Measurements from ENCODE around the gene MYPN.

MYPN gene

DNA sequence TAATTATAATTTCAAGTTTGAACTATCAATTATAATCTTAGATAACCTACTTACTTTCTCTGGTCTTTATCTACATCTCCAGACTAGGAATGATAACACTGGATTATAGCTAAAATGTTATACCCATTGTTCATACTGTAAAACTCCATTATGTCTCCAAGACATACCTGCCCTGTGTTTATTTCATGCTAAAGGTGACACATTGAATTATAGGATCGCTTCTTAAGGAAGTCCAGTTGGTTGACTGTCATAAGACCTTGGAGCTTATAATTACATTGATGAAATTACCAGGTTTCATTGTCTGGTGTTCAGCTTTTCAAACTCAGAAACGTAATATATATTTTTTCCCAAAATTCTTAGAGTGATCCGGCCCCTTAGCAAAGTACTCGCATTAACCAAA lies 18.7 kb upstream of the MYPN start:
- no peak for DNase-seq (ENCODE audit: low read depth in 2 of 2)

DNA sequence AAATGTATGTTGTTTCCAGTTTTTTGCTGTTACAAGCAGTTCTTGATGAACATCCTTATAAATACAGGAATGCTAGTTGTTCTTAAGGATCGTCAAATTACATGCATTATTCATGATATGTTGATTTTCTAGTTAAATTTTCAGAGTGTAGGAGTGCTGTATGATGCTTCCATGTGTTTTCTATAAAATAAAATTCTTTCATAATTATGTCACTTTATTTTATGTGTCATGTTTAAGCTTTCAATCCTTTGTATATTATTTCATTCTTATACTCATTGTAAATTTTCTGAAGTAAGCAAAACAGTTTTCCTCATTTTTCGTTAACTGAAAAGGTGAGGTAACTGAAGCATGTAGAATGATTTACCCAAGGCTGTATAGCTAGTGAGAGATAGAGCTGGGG lies 16.8 kb upstream of the MYPN start:
- no peak for DNase-seq (ENCODE audit: low read depth in 2 of 2)

- no peak for DNase-seq (ENCODE audit: low read depth in 2 of 2)
These were observed 14.1 kb upstream of the MYPN start for GRCh38 chr10:68095153-68095552.

DNA sequence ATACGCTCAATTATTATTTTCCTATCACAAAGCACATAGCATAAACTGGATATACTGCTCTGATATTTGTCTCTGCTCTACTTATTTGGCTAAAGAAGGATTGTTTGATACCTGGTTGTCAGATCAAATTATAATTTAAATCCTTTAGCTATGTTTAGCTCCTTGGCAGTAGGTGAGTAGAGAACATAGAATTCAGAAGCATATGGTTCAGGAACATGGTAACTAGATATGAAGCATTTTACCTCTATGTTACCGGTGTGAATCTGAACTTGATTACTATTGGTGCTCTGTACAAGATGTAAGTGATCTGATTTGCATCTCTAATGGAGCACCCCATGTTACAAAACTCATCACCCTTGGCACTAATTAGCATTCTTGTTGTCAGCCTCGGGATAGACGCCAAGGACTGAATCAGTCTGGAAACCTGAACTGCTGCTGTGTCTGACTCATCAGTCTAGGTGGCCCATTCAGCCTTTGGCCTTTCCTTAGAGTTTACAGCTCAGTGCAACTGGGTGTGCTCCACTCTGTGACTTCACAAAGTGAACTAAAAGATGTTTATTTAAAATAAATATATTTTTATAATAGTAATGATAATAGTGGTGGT lies 12.3 kb upstream of the MYPN start:
- DNase-seq (ENCODE audit: low read depth in 2 of 2): no peak

- no peak for DNase-seq (ENCODE audit: low read depth in 2 of 2)
These were observed 9.6 kb upstream of the MYPN start for GRCh38 chr10:68099736-68100135.

- DNase-seq (ENCODE audit: low read depth in 2 of 2): no peak
These were observed 8.2 kb upstream of the MYPN start for GRCh38 chr10:68101066-68101465.

- no peak for DNase-seq (ENCODE audit: low read depth in 2 of 2)
These were observed 5.9 kb upstream of the MYPN start for GRCh38 chr10:68103261-68103878.

DNA sequence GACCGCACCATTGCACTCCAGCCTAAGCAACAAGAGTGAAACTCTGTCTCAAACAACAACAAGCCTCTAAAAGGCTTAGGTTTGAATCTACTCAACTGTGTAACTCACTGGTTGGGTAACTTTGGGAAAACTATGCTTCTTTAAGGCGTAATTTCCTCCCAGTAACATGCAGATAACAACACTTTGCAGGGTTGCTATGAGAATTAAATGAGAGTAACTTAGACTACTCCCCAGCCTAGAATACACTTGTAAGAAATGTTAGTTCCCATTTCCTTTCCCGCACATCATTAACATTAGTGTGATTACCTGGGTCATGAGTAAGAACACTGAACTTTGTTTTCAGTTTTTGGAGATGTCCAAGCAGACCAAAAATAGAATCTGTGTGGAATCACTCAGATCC lies 5.4 kb upstream of the MYPN start:
- DNase-seq (ENCODE audit: low read depth in 2 of 2): no peak

DNA sequence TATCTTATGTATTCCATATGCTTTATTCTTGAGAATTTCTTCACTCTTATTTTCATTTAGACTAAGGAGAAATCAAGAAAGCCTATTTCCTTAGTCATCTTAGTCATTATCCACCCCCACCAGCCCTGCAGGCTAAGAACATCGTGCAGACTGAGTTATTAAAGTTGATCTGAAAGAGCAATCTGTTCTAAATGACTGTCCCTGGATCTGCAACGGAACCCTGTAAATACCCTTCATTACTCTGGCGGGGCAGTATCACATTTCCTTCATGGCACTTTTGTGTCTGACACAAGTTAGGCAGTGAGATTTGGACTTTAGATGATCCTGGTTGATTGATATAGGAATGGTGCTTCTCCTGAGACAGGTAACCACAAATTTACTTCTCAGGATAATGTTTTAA lies 3.5 kb upstream of the MYPN start:
- DNase-seq (ENCODE audit: low read depth in 2 of 2): no peak

- no peak for DNase-seq (ENCODE audit: low read depth in 2 of 2)
These were observed 2.6 kb upstream of the MYPN start for GRCh38 chr10:68106656-68107055.

GRCh38 chr10:68107651-68108050 lies 1.6 kb upstream of the MYPN start:
- DNase-seq (ENCODE audit: low read depth in 2 of 2): no peak

- DNase-seq (ENCODE audit: low read depth in 2 of 2): no peak
These were observed 1.2 kb upstream of the MYPN start for GRCh38 chr10:68108051-68108450.

DNA sequence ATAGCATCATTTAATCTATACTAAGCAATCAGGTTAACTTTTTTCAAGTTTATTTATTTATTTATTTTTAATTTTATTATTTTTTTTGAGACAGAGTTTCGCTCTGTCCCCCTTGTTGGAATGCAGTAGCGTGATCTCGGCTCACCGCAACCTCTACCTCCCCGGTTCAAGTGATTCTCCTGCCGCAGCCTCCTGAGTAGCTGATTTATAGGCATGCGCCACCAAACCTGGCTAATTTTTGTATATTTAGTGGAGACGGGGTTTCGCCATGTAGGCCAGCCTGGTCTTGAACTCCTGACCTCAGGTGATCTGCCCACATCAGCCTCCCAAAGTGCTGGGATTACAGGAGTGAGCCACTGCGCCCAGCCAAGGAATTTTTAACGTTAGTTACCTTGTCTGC lies 635 bp upstream of the MYPN start:
- DNase-seq (ENCODE audit: low read depth in 2 of 2): no peak

- DNase-seq (ENCODE audit: low read depth in 2 of 2): no peak
These were observed 739 bp downstream of the MYPN start for GRCh38 chr10:68110027-68110426.

GRCh38 chr10:68111584-68111983 lies 2.3 kb downstream of the MYPN start:
- no peak for DNase-seq (ENCODE audit: low read depth in 2 of 2)

- DNase-seq (ENCODE audit: low read depth in 2 of 2): no peak
These were observed 3.5 kb downstream of the MYPN start for GRCh38 chr10:68112837-68113236.

DNA sequence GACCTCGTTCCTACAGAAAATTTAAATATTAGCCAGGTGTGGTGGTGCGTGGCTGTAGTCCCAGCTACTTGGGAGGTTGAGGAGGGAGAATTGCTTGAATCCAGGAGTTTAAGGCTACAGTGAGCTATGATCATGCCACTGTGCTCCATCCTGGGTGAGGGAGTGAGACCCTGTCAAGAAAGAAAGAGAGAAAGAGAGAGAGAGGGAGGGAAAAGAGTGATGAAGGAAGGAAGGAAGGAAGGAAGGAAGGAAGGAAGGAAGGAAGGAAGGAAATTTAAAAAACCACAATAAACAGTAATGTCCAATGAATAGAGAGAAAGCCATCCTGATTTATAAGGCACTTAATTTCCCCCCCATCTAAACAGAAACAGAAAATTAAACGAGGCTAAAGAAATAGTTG lies 9.4 kb downstream of the MYPN start:
- DNase-seq (ENCODE audit: low read depth in 2 of 2): no peak

DNA sequence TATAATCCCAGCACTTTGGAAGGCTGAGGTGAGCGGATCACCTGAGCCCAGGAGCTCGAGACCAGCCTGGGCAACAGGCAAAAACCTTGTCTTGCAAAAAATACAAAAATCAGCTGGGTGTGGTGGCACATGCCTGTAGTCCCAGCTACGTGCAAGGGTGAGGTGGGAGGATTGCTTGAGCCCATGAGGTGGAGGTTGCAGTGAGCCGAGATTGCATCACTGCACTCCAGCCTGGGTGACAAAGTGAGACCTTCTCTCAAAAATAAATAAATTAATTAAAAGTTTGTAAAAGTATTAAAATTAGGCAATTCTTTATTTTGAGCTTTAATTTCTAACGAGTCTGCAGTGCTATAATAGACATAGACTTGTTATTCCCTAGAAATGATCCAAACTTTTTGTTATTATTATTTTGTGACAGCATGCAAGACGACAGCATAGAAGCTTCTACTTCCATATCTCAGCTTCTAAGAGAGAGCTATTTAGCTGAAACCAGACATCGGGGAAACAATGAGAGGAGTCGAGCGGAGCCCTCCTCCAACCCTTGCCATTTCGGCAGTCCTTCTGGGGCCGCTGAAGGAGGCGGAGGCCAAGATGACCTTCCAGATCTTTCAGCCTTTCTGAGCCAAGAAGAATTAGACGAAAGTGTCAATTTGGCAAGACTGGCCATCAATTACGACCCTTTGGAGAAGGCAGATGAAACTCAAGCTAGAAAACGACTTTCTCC lies 11.9 kb downstream of the MYPN start:
- DNase-seq (ENCODE audit: low read depth in 2 of 2): no peak

DNA sequence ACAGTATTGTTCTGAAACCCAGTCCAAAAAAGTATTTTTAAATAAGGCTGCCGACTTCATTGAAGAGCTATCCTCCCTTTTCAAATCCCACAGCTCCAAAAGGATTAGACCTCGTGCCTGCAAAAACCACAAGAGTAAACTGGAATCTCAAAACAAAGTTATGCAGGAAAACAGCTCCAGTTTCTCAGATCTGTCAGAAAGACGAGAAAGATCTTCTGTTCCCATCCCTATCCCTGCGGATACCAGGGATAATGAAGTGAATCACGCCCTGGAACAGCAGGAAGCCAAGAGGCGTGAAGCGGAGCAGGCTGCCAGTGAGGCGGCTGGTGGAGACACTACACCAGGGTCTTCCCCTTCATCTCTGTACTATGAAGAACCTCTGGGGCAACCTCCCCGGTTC lies 12.6 kb downstream of the MYPN start:
- DNase-seq (ENCODE audit: low read depth in 2 of 2): no peak

- no peak for DNase-seq (ENCODE audit: low read depth in 2 of 2)
These were observed 15.4 kb downstream of the MYPN start for GRCh38 chr10:68124718-68125117.

DNA sequence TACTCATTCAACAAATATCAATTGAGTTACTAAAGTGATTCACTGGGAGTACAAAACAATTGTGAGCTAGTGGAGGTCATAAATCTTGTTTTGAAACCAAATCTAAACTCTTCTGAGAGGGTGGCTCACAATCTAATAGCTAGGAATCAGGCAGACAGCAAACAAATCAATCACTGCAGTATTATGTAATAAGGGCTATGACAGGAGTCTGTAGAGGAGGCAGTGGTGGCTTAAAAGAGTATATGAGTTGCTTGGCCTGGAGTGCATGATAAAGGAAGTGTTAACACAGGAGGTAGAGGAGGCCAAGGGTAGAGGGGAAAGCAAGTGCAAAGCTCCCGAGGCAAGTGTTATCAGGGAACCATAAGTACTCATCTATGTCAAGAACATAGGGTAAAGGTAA lies 16.5 kb downstream of the MYPN start:
- no peak for DNase-seq (ENCODE audit: low read depth in 2 of 2)

GRCh38 chr10:68128015-68128414 lies 18.7 kb downstream of the MYPN start:
- no peak for DNase-seq (ENCODE audit: low read depth in 2 of 2)

DNA sequence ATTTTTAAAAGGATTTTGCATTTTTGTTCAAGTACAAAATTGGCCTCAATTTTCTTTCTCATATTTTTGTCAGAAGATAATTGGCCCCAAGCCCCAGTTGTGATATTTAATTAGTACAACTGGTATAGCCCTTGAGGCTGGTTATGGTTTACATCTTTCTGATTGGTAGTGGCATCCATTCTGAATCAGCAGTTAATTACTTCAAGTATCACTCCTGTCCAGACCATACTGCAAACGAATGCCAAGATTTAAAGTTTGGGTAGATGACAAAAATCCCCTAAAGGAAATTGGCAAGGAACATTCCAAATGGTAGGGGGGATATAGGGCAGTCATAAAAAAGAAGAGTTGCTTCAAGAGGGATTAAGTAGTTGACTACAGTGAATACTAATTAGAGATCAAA lies 23.1 kb downstream of the MYPN start:
- no peak for DNase-seq (ENCODE audit: low read depth in 2 of 2)

- DNase-seq (ENCODE audit: low read depth in 2 of 2): no peak
These were observed 24.2 kb downstream of the MYPN start for GRCh38 chr10:68133523-68133922.
